H1 (cell line): ENCODE measurements around the gene PYCARD. TPM values are rescaled to one million over a fixed set of nuclear protein-coding genes. Genes with fewer than 3 reads are reported as not detected.

Source experiments
- CTCF ChIA-PET: fragments of 300-600 bp; sonication (Branson Sonifier 250); formaldehyde crosslinking; loops from one replicate; lab custom pipeline; 2021; ENCODE audit not compliant: partially characterized antibody; lab: Charles Lee
- POLR2A ChIA-PET: fragments of 300-600 bp; sonication (Branson Sonifier 250); formaldehyde crosslinking; loops from one replicate; lab custom pipeline; 2021; ENCODE audit warnings: inconsistent platforms; ENCODE audit not compliant: partially characterized antibody; lab: Charles Lee
- DNase-seq, 2 experiments: peaks; one replicate each; pipeline versions ENCODE4 v3.0.0 to v3.0.0-alpha.2; 2010 to 2022; ENCODE audit warnings: low spot score in 2 of 2, low read depth in 1 of 2, mixed read lengths in 1 of 2
- FAIRE-seq: peaks from 2 replicates; lab custom pipeline; 2011; peaks lifted over from hg19 to GRCh38; lab: Jason Lieb, UNC
- H2AFZ ChIP-seq: 2 replicates; pipeline ENCODE4 v1.8.1; 2012; ENCODE audit warnings: low read length, inconsistent platforms
- H2AK5ac ChIP-seq: 2 replicates; pipeline ENCODE4 v1.6.1; 2013; ENCODE audit warnings: low read depth, low read length
- H2BK120ac ChIP-seq: replicated peaks from 2 replicates; pipeline ENCODE3; 2013; ENCODE audit warnings: low read depth, low read length, inconsistent platforms
- H2BK12ac ChIP-seq: 2 replicates; pipeline ENCODE4 v1.6.1; 2013; ENCODE audit warnings: low read depth, low read length
- H2BK15ac ChIP-seq: 2 replicates; pipeline ENCODE4 v1.6.1; 2013; ENCODE audit warnings: low read length
- H2BK20ac ChIP-seq: 2 replicates; pipeline ENCODE4 v1.6.1; 2013; ENCODE audit warnings: low read length
- H2BK5ac ChIP-seq: 2 replicates; pipeline ENCODE4 v1.6.1; 2013; ENCODE audit warnings: low read depth, low read length
- H3K14ac ChIP-seq: 2 replicates; pipeline ENCODE4 v1.6.1; 2013; ENCODE audit warnings: inconsistent platforms; ENCODE audit not compliant: insufficient read length
- H3K18ac ChIP-seq: 2 replicates; pipeline ENCODE4 v1.6.1; 2013; ENCODE audit warnings: low read length; ENCODE audit errors: extremely low read depth
- H3K23ac ChIP-seq: 2 replicates; pipeline ENCODE4 v1.6.1; 2013; ENCODE audit warnings: inconsistent platforms; ENCODE audit not compliant: insufficient read length
- H3K23me2 ChIP-seq: 2 replicates; pipeline ENCODE4 v1.6.1; 2013; ENCODE audit warnings: low read depth, low read length
- H3K27ac ChIP-seq: 2 replicates; pipeline ENCODE4 v1.6.1; 2011; ENCODE audit warnings: low read depth, low read length, inconsistent platforms
- H3K27me3 ChIP-seq, 4 experiments: replicated peaks in 1 of 4; 1 replicate in 1 of 4; 2 replicates in 3 of 4; pipeline versions ENCODE4 v1.6.1 to v1.8.1; 2011 to 2013; ENCODE audit warnings: low read length in 3 of 4, mild to moderate bottlenecking in 3 of 4, inconsistent platforms in 2 of 4, mixed read lengths in 2 of 4, moderate library complexity in 1 of 4; ENCODE audit not compliant: control insufficient read depth in 3 of 4, insufficient read depth in 3 of 4; ENCODE audit errors: extremely low read depth in 1 of 4
- H3K36me3 ChIP-seq, 4 experiments: 2 replicates each; pipeline versions ENCODE4 v1.6.1 to v1.8.1; 2011 to 2013; ENCODE audit warnings: mild to moderate bottlenecking in 4 of 4, low read length in 3 of 4, moderate library complexity in 2 of 4, control low read depth in 1 of 4, inconsistent platforms in 1 of 4; ENCODE audit not compliant: insufficient read depth in 4 of 4, control insufficient read depth in 2 of 4
- H3K4ac ChIP-seq: replicated peaks from 2 replicates; pipeline ENCODE3; 2013; ENCODE audit warnings: low read length, low read depth, mixed read lengths, inconsistent platforms; ENCODE audit not compliant: insufficient read length
- H3K4me1 ChIP-seq, 4 experiments: replicated peaks in 1 of 4; 1 replicate in 1 of 4; 2 replicates in 3 of 4; pipeline versions ENCODE4 v1.6.1 to v1.8.1; 2011 to 2013; ENCODE audit warnings: low read length in 3 of 4, inconsistent platforms in 2 of 4, mixed read lengths in 1 of 4; ENCODE audit not compliant: insufficient read depth in 4 of 4, control insufficient read depth in 3 of 4
- H3K4me2 ChIP-seq, 2 experiments: 2 replicates each; pipeline versions ENCODE4 v1.6.1 to v1.8.1; 2011 to 2013; ENCODE audit warnings: low read depth in 2 of 2, low read length in 2 of 2, control low read depth in 1 of 2, inconsistent platforms in 1 of 2, mild to moderate bottlenecking in 1 of 2; ENCODE audit not compliant: insufficient read depth in 1 of 2
- H3K4me3 ChIP-seq, 4 experiments: fragments of 200-600, 300-600 bp in 1 of 4; sonication (generic), shearing (Covaris generic), sonication (Bioruptor Twin) in 1 of 4; 2 replicates each; pipeline versions ENCODE4 v1.5.1 to v1.8.1; 2011 to 2016; ENCODE audit warnings: low read length in 4 of 4, low read depth in 3 of 4, control low read depth in 2 of 4, inconsistent platforms in 2 of 4, mild to moderate bottlenecking in 2 of 4, mixed read lengths in 1 of 4, moderate library complexity in 1 of 4; ENCODE audit not compliant: insufficient read depth in 2 of 4; ENCODE audit errors: extremely low read depth in 1 of 4
- H3K56ac ChIP-seq: replicated peaks from 2 replicates; pipeline ENCODE3; 2013; ENCODE audit warnings: low read depth, mild to moderate bottlenecking, mixed read lengths, low read length, inconsistent platforms; ENCODE audit not compliant: insufficient read length
- H3K79me1 ChIP-seq: 2 replicates; pipeline ENCODE4 v1.6.1; 2013; ENCODE audit warnings: low read depth, low read length, control low read depth
- H3K79me2 ChIP-seq, 2 experiments: 2 replicates each; pipeline versions ENCODE4 v1.6.1 to v1.8.1; 2012 to 2013; ENCODE audit warnings: low read length in 2 of 2, mild to moderate bottlenecking in 2 of 2, inconsistent platforms in 1 of 2; ENCODE audit not compliant: insufficient read depth in 2 of 2, control insufficient read depth in 1 of 2
- H3K9ac ChIP-seq, 4 experiments: replicated peaks in 1 of 4; 1 replicate in 1 of 4; 2 replicates in 3 of 4; pipeline versions ENCODE4 v1.6.1 to v1.8.1; 2011 to 2013; ENCODE audit warnings: low read depth in 3 of 4, low read length in 3 of 4, control low read depth in 2 of 4, mild to moderate bottlenecking in 2 of 4, moderate library complexity in 2 of 4, inconsistent platforms in 1 of 4; ENCODE audit errors: extremely low read depth in 1 of 4
- H3K9me3 ChIP-seq, 2 experiments: 2 replicates each; pipeline versions ENCODE4 v1.6.1 to v1.8.1; 2012 to 2013; ENCODE audit warnings: mild to moderate bottlenecking in 2 of 2, moderate library complexity in 2 of 2, control low read depth in 1 of 2, inconsistent platforms in 1 of 2, low read depth in 1 of 2, low read length in 1 of 2, mixed read lengths in 1 of 2; ENCODE audit not compliant: insufficient read depth in 2 of 2
- H4K20me1 ChIP-seq, 2 experiments: replicated peaks in 1 of 2; 2 replicates each; pipeline versions ENCODE3 to v1.8.1; 2011 to 2013; ENCODE audit warnings: inconsistent platforms in 2 of 2, low read length in 2 of 2, mild to moderate bottlenecking in 1 of 2; ENCODE audit not compliant: insufficient read depth in 2 of 2, control insufficient read depth in 1 of 2
- H4K5ac ChIP-seq: 2 replicates; pipeline ENCODE4 v1.6.1; 2013; ENCODE audit warnings: low read length, low read depth, mixed read lengths, inconsistent platforms; ENCODE audit not compliant: insufficient read length
- H4K8ac ChIP-seq: 2 replicates; pipeline ENCODE4 v1.8.0; 2013; ENCODE audit warnings: mild to moderate bottlenecking, moderate library complexity, low read length, inconsistent platforms; ENCODE audit not compliant: insufficient read depth; ENCODE audit errors: extremely low read depth
- H4K91ac ChIP-seq: replicated peaks from 2 replicates; pipeline ENCODE3; 2013; ENCODE audit warnings: low read length, mixed read lengths, inconsistent platforms; ENCODE audit not compliant: insufficient read length
- ATF2 ChIP-seq: IDR thresholded peaks from 2 replicates; pipeline ENCODE4 v1.6.1; 2012; ENCODE audit warnings: low read length, inconsistent platforms
- CTBP2 ChIP-seq: IDR thresholded peaks from 2 replicates; pipeline ENCODE4 v1.7.0; 2011; ENCODE audit warnings: borderline replicate concordance, mild to moderate bottlenecking, moderate library complexity, mixed read lengths, low read length; ENCODE audit not compliant: insufficient read depth, insufficient read length
- EP300 ChIP-seq, 2 experiments: IDR thresholded peaks; 1 replicate in 1 of 2; 2 replicates in 1 of 2; pipeline ENCODE4 v1.6.1; 2011 to 2012; ENCODE audit warnings: low read depth in 2 of 2, low read length in 2 of 2, mild to moderate bottlenecking in 2 of 2, borderline replicate concordance in 1 of 2, inconsistent platforms in 1 of 2, moderate library complexity in 1 of 2
- POLR2AphosphoS5 ChIP-seq: IDR thresholded peaks from 2 replicates; pipeline ENCODE4 v1.6.1; 2011; ENCODE audit warnings: low read depth, low read length
- SIN3A ChIP-seq, 2 experiments: IDR thresholded peaks in 1 of 2; conservative IDR thresholded peaks in 1 of 2; 2 replicates each; pipeline ENCODE4 v1.6.1; 2011 to 2012; ENCODE audit warnings: low read length in 2 of 2, improper control_type of control experiment in 1 of 2, low read depth in 1 of 2, mild to moderate bottlenecking in 1 of 2
- TEAD4 ChIP-seq: IDR thresholded peaks from 2 replicates; pipeline ENCODE4 v1.6.1; 2012; ENCODE audit warnings: low read depth, low read length, inconsistent platforms, mixed read lengths
- ZNF274 ChIP-seq: IDR thresholded peaks from 2 replicates; pipeline ENCODE4 v1.7.0; 2012; ENCODE audit warnings: low read length, borderline replicate concordance; ENCODE audit errors: extremely low read depth
- WGBS, 2 experiments: shearing (Covaris generic) in 1 of 2; methylation state at CpG; one replicate each; pipeline versions ENCODE4 v1.1.6 to v1.1.7; 2013 to 2015; ENCODE audit warnings: low lambda C conversion rate in 2 of 2, mixed read lengths in 2 of 2, inconsistent platforms in 1 of 2, low coverage in 1 of 2, missing lambda C conversion rate in 1 of 2; ENCODE audit not compliant: insufficient replicate concordance in 2 of 2, insufficient coverage in 1 of 2, insufficient read length in 1 of 2; ENCODE audit errors: extremely low coverage in 1 of 2, missing lambda C conversion rate in 1 of 2; 5-methylcytosine and 5-hydroxymethylcytosine counted together
- polyA plus RNA-seq, 7 experiments: library from polyadenylated mRNA; depleted of rRNA in 3 of 7; stranded (reverse) in 5 of 7; unstranded in 2 of 7; fragments of >200 nt in 5 of 7; fragments of 200-250 nt in 2 of 7; gene quantifications; 1 replicate in 5 of 7; 2 replicates in 1 of 7; 4 replicates in 1 of 7; pipeline versions ENCODE4 v1.2.1 to v1.2.3, GENCODE V29; 2011 to 2013; ENCODE audit warnings: missing spikeins in 2 of 7, mixed read lengths in 2 of 7
- total RNA-seq: library from RNA; stranded (reverse); fragmentation: NEBNext Ultra II Directional; extraction: Animal tissue kit (Norgen Biotek cat#: 25700); gene quantifications from 2 replicates; pipeline ENCODE4 v1.2.1, GENCODE V29; 2021
- TF ChIP-seq, protein P1 (sequence below): IDR thresholded peaks from 2 replicates; pipeline ENCODE4 v1.6.1; 2011; ENCODE audit warnings: low read depth, mild to moderate bottlenecking, low read length; ENCODE audit not compliant: insufficient read depth

The PYCARD gene
- total and polyA plus RNA-seq, 2 of the 8 experiments (the other 6 are each of a cell fraction or from before 2014, with no cell fraction given), result 29.9 to 77.9 TPM

DNA sequence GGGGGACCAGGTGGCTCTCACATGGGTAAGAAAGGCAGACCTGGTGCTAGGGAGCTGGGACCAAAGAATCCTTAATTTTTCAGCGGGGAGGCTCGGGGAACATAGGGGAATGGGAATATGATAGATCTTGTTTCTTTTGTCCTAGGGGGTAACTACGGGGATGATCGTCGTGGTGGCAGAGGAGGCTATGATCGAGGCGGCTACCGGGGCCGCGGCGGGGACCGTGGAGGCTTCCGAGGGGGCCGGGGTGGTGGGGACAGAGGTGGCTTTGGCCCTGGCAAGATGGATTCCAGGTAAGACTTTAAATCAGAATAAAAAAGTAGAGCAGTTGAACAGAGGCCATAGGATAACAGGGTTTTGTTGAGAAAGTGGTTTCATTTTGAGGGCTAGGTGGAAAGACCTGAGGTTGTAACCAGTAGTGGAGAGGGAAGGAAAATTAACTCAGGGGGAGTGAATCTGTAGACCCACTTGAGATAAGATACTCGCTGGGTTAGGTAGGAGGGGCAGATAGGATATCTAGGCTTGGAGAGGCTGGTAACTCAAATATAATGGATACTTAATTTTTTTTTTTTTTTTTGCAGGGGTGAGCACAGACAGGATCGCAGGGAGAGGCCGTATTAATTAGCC, 11.6 kb downstream of the PYCARD start:
- H4K5ac ChIP-seq, result no peak overlapping the region
- H3K79me2 ChIP-seq, result peaks cover 0 to 49% of the 10 kb centered on the region in 2 experiments; a peak in 3 of 4 replicates
- H3K23me2 ChIP-seq, result no peaks in the 10 kb centered on the region
- H3K56ac ChIP-seq, result no peak overlapping the region
- no peak overlapping the region for H2BK15ac ChIP-seq
- no peak overlapping the region for H3K4ac ChIP-seq
- H2BK5ac ChIP-seq, result no peak overlapping the region
- no peak overlapping the region for H2BK120ac ChIP-seq
- H2BK12ac ChIP-seq, result no peak overlapping the region
- FAIRE-seq, result no peak
- no peak overlapping the region for H2BK20ac ChIP-seq
- POLR2A ChIA-PET, result interaction anchor here (1.5 to 17.4 kb wide), 5 partner anchors 6 to 40 kb away, joined by 4 to 430 read pairs (median 272); partner anchors contain the start of genes FUS, PYCARD, PYDC1 and TRIM72
- no peak overlapping the region for H4K8ac ChIP-seq
- no peak overlapping the region for H2AK5ac ChIP-seq
- WGBS, 2 experiments, result 85% methylated on average over 10 of the region's 17 CpGs; no CpG with 5 or more reads in 1 of the 2 experiments
- H3K14ac ChIP-seq, result no peak overlapping the region
- no peak overlapping the region for H3K23ac ChIP-seq
- TF ChIP-seq ZNF274 (no peak), POLR2AphosphoS5 (0 out of 2 replicates have a peak, but pooled peaks have one; percentile 25), CTBP2 (no peak), ATF2 (no peak), TEAD4 (no peak), SIN3A (conservative IDR thresholded peaks at IDR 0.05 in 1 of 2, IDR thresholded peaks at IDR 0.05 in 1 of 2; ENCODE audit: low read depth in 1 of 2, low read length in 2 of 2) (no peak), EP300 (IDR thresholded peaks at IDR 0.05; ENCODE audit: borderline replicate concordance in 1 of 2, low read depth in 2 of 2, low read length in 2 of 2) (no peak)
- TF ChIP-seq, protein P1, sequence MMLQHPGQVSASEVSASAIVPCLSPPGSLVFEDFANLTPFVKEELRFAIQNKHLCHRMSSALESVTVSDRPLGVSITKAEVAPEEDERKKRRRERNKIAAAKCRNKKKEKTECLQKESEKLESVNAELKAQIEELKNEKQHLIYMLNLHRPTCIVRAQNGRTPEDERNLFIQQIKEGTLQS, result no peak
- peaks cover 7% of the 10 kb centered on the region for H3K79me1 ChIP-seq
- H3K4me2 ChIP-seq, result no peak overlapping the region
- no peak overlapping the region for H3K18ac ChIP-seq
- no peak overlapping the region for H2AFZ ChIP-seq
- H3K9ac ChIP-seq, result no peak overlapping the region
- H3K36me3 ChIP-seq, result peaks cover 73 to 100% (median 98%) of the 10 kb centered on the region in 4 experiments
- no peaks in the 10 kb centered on the region for H3K4me1 ChIP-seq
- peaks cover 12 to 44% of the 10 kb centered on the region in 2 experiments for H4K20me1 ChIP-seq
- CTCF ChIA-PET, result interaction anchor here (0.9 to 1.1 kb wide), 2 partner anchors 13 to 190 kb away, joined by 3 read pairs; no protein-coding TSS in a partner anchor
- H3K4me3 ChIP-seq, result no peak overlapping the region
- no peaks in the 10 kb centered on the region for H3K9me3 ChIP-seq
- no peak overlapping the region for H4K91ac ChIP-seq
- DNase-seq, result no peak
- no peak overlapping the region for H3K27ac ChIP-seq
- no peaks in the 10 kb centered on the region for H3K27me3 ChIP-seq
